ENCODE data around the gene ALG11. TPM values are rescaled to one million over a fixed set of nuclear protein-coding genes. Genes with fewer than 3 reads are reported as not detected.

Gene ALG11
- total RNA-seq, 1 experiment from 2014 or later, result 22.6 TPM

DNA sequence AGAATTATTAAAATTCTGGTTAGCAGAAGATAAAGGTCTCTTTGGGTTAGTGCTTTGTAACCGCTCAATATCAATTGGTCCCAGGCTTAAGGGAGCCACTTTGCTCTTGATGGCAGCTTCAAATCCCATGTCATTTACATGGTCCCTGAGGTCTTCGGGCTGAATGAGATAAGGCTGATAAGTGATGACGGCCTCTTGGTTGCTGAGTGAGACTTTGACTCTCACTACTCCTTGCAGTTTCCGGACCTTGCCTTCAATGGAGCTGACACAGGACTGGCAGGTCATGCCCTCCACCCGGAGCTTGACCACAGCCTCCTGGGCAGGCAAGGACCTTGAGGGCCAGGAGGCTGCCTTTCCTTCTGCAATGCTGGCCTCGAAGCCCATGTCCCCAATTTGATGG, 37.7 kb upstream of the ALG11 start:
- BruUV-seq (replicated peaks), result no TSS peak
- ATAC-seq, result no peak
- Histone ChIP-seq H3K79me2 (ENCODE audit: insufficient read depth, low read length) (no peaks in the 10 kb centered on the region), H3K4me2 (ENCODE audit: low read length) (no peak overlapping the region), H3K9ac (ENCODE audit: low read length) (no peak overlapping the region), H3K27ac (ENCODE audit: low read depth, low read length) (no peak overlapping the region), H3K27me3 (ENCODE audit: insufficient read depth, low read length) (no peaks in the 10 kb centered on the region), H2AFZ (ENCODE audit: low read depth, low read length, poor library complexity, severe bottlenecking) (no peak overlapping the region), H3K4me3 (replicated peaks in 1 of 2; ENCODE audit: low read depth in 1 of 2, low read length in 2 of 2) (no peak overlapping the region), H4K20me1 (ENCODE audit: insufficient read depth) (no peaks in the 10 kb centered on the region), H3K9me2 (ENCODE audit: insufficient read depth) (no peaks in the 10 kb centered on the region), H3K9me3 (ENCODE audit: control insufficient read depth in 1 of 2, insufficient read depth in 1 of 2, low read depth in 1 of 2, low read length in 2 of 2) (no peaks in the 10 kb centered on the region), H3K36me3 (ENCODE audit: control insufficient read depth in 1 of 2, insufficient read depth in 2 of 2, low read length in 2 of 2) (no peaks in the 10 kb centered on the region), H3K4me1 (ENCODE audit: control insufficient read depth in 1 of 2, insufficient read depth in 2 of 2, low read length in 2 of 2) (no peaks in the 10 kb centered on the region)
- intact Hi-C loops (cut with micrococcal nuclease), result no loop called here
- POLR2A ChIA-PET, result no interaction called here
- RAD21 ChIA-PET (ENCODE audit: low non-redundant PET in 1 of 2, low total read pairs in 2 of 2, uncharacterized antibody in 2 of 2, unreplicated experiment in 2 of 2), result no interaction called here
- CTCF ChIA-PET, result no interaction called here
- TF ChIP-seq ZFX (IDR thresholded peaks at IDR 0.05) (no peak), EZH2phosphoT487 (IDR thresholded peaks at IDR 0.05; ENCODE audit: borderline replicate concordance) (no peak), POLR2AphosphoS5 (IDR thresholded peaks at IDR 0.05; ENCODE audit: low read depth, low read length) (no peak), ZNF274 (IDR thresholded peaks at IDR 0.05; ENCODE audit: low read depth, low read length) (no peak)
- TF ChIP-seq, protein P1, sequence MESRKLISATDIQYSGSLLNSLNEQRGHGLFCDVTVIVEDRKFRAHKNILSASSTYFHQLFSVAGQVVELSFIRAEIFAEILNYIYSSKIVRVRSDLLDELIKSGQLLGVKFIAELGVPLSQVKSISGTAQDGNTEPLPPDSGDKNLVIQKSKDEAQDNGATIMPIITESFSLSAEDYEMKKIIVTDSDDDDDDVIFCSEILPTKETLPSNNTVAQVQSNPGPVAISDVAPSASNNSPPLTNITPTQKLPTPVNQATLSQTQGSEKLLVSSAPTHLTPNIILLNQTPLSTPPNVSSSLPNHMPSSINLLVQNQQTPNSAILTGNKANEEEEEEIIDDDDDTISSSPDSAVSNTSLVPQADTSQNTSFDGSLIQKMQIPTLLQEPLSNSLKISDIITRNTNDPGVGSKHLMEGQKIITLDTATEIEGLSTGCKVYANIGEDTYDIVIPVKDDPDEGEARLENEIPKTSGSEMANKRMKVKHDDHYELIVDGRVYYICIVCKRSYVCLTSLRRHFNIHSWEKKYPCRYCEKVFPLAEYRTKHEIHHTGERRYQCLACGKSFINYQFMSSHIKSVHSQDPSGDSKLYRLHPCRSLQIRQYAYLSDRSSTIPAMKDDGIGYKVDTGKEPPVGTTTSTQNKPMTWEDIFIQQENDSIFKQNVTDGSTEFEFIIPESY (IDR thresholded peaks at IDR 0.05; ENCODE audit: extremely low read depth, insufficient replicate concordance, low read length), result no peak
- TF ChIP-seq, protein P2, sequence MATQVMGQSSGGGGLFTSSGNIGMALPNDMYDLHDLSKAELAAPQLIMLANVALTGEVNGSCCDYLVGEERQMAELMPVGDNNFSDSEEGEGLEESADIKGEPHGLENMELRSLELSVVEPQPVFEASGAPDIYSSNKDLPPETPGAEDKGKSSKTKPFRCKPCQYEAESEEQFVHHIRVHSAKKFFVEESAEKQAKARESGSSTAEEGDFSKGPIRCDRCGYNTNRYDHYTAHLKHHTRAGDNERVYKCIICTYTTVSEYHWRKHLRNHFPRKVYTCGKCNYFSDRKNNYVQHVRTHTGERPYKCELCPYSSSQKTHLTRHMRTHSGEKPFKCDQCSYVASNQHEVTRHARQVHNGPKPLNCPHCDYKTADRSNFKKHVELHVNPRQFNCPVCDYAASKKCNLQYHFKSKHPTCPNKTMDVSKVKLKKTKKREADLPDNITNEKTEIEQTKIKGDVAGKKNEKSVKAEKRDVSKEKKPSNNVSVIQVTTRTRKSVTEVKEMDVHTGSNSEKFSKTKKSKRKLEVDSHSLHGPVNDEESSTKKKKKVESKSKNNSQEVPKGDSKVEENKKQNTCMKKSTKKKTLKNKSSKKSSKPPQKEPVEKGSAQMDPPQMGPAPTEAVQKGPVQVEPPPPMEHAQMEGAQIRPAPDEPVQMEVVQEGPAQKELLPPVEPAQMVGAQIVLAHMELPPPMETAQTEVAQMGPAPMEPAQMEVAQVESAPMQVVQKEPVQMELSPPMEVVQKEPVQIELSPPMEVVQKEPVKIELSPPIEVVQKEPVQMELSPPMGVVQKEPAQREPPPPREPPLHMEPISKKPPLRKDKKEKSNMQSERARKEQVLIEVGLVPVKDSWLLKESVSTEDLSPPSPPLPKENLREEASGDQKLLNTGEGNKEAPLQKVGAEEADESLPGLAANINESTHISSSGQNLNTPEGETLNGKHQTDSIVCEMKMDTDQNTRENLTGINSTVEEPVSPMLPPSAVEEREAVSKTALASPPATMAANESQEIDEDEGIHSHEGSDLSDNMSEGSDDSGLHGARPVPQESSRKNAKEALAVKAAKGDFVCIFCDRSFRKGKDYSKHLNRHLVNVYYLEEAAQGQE (IDR thresholded peaks at IDR 0.05; ENCODE audit: low read depth), result no peak
- DNase-seq (ENCODE audit: low read depth, low spot score), result no peak

All from HCT116 (cell line).